GM12873 (cell line): Measurements from ENCODE around the gene SPP1.

Source experiments
- CTCF ChIP-seq: IDR thresholded peaks from 2 replicates; pipeline ENCODE4 v1.5.1; 2012; ENCODE audit warnings: low read depth, mild to moderate bottlenecking, moderate library complexity, low read length, control low read depth; ENCODE audit not compliant: insufficient read depth; ENCODE audit errors: missing control alignments

SPP1 gene

GRCh38 chr4:87975466-87975865, at the start of gene SPP1:
TSS of gene SPP1 (plus strand) at chr4:87975714. CDS start at chr4:87976896, 1,182 bp downstream.
- TF ChIP-seq CTCF, result no peak

GRCh38 chr4:87926554-87927098, 48.9 kb upstream of the SPP1 start:
- no peak for TF ChIP-seq CTCF

DNA sequence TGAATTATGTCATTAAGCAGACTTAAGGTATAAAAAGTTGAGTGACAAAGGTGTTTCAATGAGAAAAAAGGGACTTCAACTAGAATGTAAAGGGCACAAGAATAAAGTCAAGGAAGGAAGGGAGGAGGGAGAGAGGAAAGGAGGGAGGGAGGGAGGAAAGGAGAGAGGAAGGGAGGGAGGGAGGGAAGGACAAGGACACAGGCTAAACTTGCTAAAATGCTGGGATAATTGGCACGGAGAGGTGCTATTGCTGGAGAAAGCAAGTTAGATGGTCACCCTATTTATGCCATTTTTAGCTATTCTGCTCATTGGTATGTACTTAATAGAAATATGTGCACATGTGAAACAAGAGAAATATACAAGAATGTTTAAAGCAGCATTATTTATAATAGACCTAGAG, 44.9 kb upstream of the SPP1 start:
- TF ChIP-seq CTCF, result no peak

DNA sequence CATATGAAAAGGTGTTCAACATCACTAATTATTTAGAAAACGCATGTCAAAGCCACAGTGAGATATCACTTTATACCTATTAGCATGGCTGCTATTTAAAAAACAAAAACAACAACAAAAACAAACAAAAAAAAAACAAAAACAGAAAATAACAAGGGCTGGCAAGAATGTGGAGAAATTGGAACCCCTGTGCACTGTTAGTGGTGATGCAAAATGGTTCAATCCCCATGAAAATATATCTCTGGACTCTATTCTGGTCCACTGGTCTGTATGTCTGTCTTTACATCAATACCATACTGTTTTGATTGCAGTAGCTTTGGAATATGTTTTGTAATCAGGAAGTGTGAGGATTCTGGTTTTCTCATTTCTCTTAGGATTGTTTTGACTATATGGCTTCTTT, 43.6 kb upstream of the SPP1 start:
- TF ChIP-seq CTCF, result no peak

DNA sequence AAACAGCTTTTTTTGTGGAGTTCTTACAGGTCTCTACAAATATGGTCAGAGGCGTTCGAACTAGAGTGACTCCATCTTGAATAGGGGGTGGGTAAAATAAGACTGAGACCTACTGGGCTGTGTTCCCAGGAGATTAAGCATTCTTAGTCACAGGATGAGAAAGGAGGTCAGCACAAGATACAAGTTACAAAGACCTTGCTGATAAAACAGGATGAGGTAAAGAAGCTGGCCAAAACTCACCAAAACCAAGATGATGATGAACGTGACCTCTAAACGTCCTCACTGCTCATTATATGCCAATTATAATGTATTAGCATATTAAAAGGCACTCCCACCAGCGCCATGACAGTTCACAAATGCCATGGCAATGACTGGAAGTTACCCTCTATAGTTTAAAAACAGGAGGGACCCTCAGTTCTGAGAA, 42.8 kb upstream of the SPP1 start:
- TF ChIP-seq CTCF, result no peak

GRCh38 chr4:87933337-87933736, 42.2 kb upstream of the SPP1 start:
- no peak for TF ChIP-seq CTCF

DNA sequence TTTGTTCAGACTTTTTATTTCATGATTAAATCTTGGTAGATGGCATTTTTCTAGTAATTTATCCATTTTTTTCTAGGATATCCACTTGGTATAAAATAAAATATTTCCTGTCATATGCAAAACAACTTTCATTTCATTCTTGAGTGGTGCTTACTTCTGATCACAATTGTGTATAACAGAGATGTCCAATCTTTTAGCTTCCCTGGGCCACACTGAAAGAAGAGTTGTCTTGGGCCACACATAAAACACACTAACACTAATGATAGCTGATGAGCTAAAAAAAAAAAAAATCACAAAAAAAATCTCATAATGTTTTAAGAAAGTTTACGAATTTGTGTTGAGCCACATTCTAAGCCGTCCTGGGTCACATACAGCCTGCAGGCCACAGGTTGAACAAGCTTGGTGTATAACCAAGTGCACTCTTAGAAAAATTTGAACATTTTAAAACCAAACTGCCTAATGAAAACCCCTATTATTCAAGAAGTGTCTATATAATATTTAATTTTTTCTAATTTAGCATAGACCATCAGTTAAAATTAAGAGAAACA, 41.3 kb upstream of the SPP1 start:
- TF ChIP-seq CTCF, result no peak
